Choroid plexus epithelial cell (primary cell): ENCODE measurements around the gene TUBGCP2.
"Not testable (repeated sequence)": the region's sequence is repeated elsewhere in the genome, so short reads cannot be mapped to it uniquely, and the experiment has no call there.

ENCODE experiments used
- DNase-seq: peaks from one replicate; pipeline ENCODE4 v3.0.0-alpha.2; 2010; ENCODE audit warnings: low read depth
- H3K4me3 ChIP-seq: 2 replicates; pipeline ENCODE4 v1.5.1; 2011; ENCODE audit warnings: low read depth, mild to moderate bottlenecking, control low read depth, low read length, moderate library complexity
- CTCF ChIP-seq: conservative IDR thresholded peaks from 2 replicates; pipeline ENCODE4 v1.5.1; 2011; ENCODE audit warnings: low read depth, mild to moderate bottlenecking, control low read depth, inconsistent platforms, low read length, moderate library complexity

Gene TUBGCP2

GRCh38 chr10:133267829-133268228 lies 40.8 kb downstream of the TUBGCP2 start:
- no peak for TF ChIP-seq CTCF
- no peak for DNase-seq
- no peak overlapping the region for H3K4me3 ChIP-seq

- TF ChIP-seq CTCF, result no peak
- no peak for DNase-seq
- no peak overlapping the region for H3K4me3 ChIP-seq
These were observed 41.4 kb downstream of the TUBGCP2 start for GRCh38 chr10:133267293-133267692.

GRCh38 chr10:133266056-133266795 lies 42.4 kb downstream of the TUBGCP2 start:
- H3K4me3 ChIP-seq, result no peak overlapping the region
- DNase-seq, result no peak
- no peak for TF ChIP-seq CTCF

- not testable (repeated sequence) for H3K4me3 ChIP-seq, DNase-seq
These were observed 43.6 kb downstream of the TUBGCP2 start for GRCh38 chr10:133265052-133265451.

GRCh38 chr10:133264461-133264860 lies 44.2 kb downstream of the TUBGCP2 start:
- no peak for DNase-seq
- no peak for TF ChIP-seq CTCF
- no peak overlapping the region for H3K4me3 ChIP-seq

GRCh38 chr10:133263674-133264073 lies 45.0 kb downstream of the TUBGCP2 start:
- no peak overlapping the region for H3K4me3 ChIP-seq
- TF ChIP-seq CTCF, result no peak
- no peak for DNase-seq

GRCh38 chr10:133262696-133263095 lies 46.0 kb downstream of the TUBGCP2 start:
- DNase-seq, result no peak
- no peak for TF ChIP-seq CTCF
- H3K4me3 ChIP-seq, result no peak overlapping the region
